Measurements from ENCODE around the gene PRR7.

PRR7 gene

GRCh38 chr5:177438468-177438867, 8.1 kb upstream of the PRR7 start:
- no peak for DNase-seq

- no peak for DNase-seq
These were observed 7.0 kb upstream of the PRR7 start for GRCh38 chr5:177439518-177440053.

- DNase-seq: no peak
These were observed 6.2 kb upstream of the PRR7 start for GRCh38 chr5:177440211-177440989.

GRCh38 chr5:177440990-177441780, 5.4 kb upstream of the PRR7 start:
- no peak for DNase-seq

- DNase-seq: no peak
These were observed 4.4 kb upstream of the PRR7 start for GRCh38 chr5:177442066-177442826.

GRCh38 chr5:177443144-177443983, 3.2 kb upstream of the PRR7 start:
- no peak for DNase-seq

GRCh38 chr5:177444106-177445051, 2.2 kb upstream of the PRR7 start:
- no peak for DNase-seq

- no peak for DNase-seq
These were observed 1.3 kb upstream of the PRR7 start for GRCh38 chr5:177445052-177445916.

- DNase-seq: no peak
These were observed 756 bp upstream of the PRR7 start for GRCh38 chr5:177445917-177446199.

- peak; percentile 42 for DNase-seq
These were observed 524 bp downstream of the PRR7 start for GRCh38 chr5:177447066-177447610.

- DNase-seq: peak; percentile 51
These were observed 1.1 kb downstream of the PRR7 start for GRCh38 chr5:177447611-177448243.

- no peak for DNase-seq
These were observed 1.8 kb downstream of the PRR7 start for GRCh38 chr5:177448244-177448950.

- no peak for DNase-seq
These were observed 2.8 kb downstream of the PRR7 start for GRCh38 chr5:177449140-177450061.

- no peak for DNase-seq
These were observed 4.2 kb downstream of the PRR7 start for GRCh38 chr5:177450667-177451424.

GRCh38 chr5:177452688-177453638, 6.3 kb downstream of the PRR7 start:
- DNase-seq: no peak

Data from fibroblast of skin of right quadriceps (primary cell).